Testis (tissue), 3 donors: Measurements from ENCODE around the gene RABEPK. TPM values are rescaled to one million over a fixed set of nuclear protein-coding genes. Genes with fewer than 3 reads are reported as not detected.

Experiments
- DNase-seq: peaks from one replicate; pipeline ENCODE4 v3.0.0-alpha.2; 2019
- H3K27ac ChIP-seq, 2 donors: fragments of 200-600 bp; sonication (generic); one replicate each; pipeline ENCODE4 v1.5.1; 2019
- H3K27me3 ChIP-seq: fragments of 200-600 bp; sonication (generic); one replicate; pipeline ENCODE4 v1.5.1; 2019
- H3K36me3 ChIP-seq: fragments of 200-600 bp; sonication (generic); one replicate; pipeline ENCODE4 v1.5.1; 2017; ENCODE audit warnings: low read depth; ENCODE audit errors: missing control alignments
- H3K4me1 ChIP-seq: fragments of 200-600 bp; sonication (generic); one replicate; pipeline ENCODE4 v1.5.1; 2019
- H3K4me3 ChIP-seq, 2 donors: fragments of 200-600 bp; sonication (generic); one replicate each; pipeline ENCODE4 v1.5.1; 2017 to 2019
- H3K9me3 ChIP-seq: fragments of 200-600 bp; sonication (generic); one replicate; pipeline ENCODE4 v1.5.1; 2017
- POLR2A ChIP-seq: fragments of 450-650 bp; IDR thresholded peaks from one replicate; pipeline ENCODE4 v1.6.1; 2017; ENCODE audit warnings: antibody characterized with exemption, mild to moderate bottlenecking, moderate library complexity
- WGBS, 2 donors: methylation state at CpG; one replicate each; pipeline ENCODE4 v1.1.5; 2018; 5-methylcytosine and 5-hydroxymethylcytosine counted together
- intact Hi-C: fragments of 100-400 bp; cut with DNase I; formaldehyde crosslinking; loops from one replicate; pipeline ENCODE4 v1.15.1; 2023; ENCODE audit warnings: low total_unique reads
- polyA plus RNA-seq: library from polyadenylated mRNA; stranded (reverse); fragments of 350-450 nt; fragmentation: Illumina TruSeq; extraction: RNeasy Lipid Tissue Mini Kit (QIAGEN cat#74804); gene quantifications from one replicate; pipeline ENCODE4 v1.2.3, GENCODE V29; 2014; ENCODE audit warnings: low read depth, low replicate concordance; ENCODE audit not compliant: insufficient read depth
- total RNA-seq, 2 donors: library from RNA; depleted of rRNA; stranded (reverse); fragments of >200 nt; gene quantifications; one replicate each; pipeline ENCODE4 v1.2.3, GENCODE V29; 2016
- TF ChIP-seq, protein P1 (sequence below), 3 experiments: fragments of 450-650 bp in 2 of 3; fragments of 200-600 bp in 1 of 3; sonication (generic) in 1 of 3; IDR thresholded peaks; one replicate each; pipeline ENCODE4 v1.5.1; 2016 to 2019; ENCODE audit warnings: antibody characterized with exemption in 3 of 3, mild to moderate bottlenecking in 2 of 3, moderate library complexity in 1 of 3

The RABEPK gene
- total and polyA plus RNA-seq, 3 donors from 2014 or later: 18.5 to 30.1 (median 20.2) TPM

DNA sequence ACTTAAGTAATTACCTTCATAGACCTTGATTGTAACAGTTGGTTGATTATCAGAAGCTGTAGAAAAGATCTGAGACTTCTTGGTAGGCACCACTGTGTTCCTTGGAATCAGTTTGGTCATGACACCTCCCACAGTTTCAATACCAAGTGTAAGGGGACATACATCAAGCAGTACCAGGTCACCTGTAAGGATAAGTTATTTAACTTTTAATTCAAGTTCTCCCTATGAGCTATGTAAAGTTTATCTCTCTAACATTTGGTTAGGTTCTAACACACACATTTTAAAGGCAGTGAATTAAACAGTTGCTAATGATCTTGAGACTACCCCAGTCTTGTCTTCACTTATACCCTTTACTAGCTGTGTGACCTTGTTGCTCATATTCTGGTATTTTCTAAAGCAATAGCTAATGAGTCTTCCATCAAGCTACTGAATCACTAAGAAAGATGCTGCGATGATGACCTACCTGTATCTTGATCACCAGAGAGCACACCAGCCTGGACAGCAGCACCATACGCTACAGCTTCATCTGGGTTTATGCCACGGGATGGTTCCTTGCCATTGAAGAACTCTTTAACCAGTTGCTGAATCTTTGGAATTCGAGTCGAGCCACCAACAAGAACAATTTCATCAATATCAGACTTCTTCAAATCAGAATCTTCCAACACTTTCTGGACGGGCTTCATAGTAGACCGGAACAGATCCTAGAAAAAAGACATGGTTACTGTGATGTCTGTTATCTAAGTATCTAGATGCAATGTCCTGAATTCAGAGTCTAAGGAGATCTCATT is 38.0 kb downstream of the RABEPK start:
- H3K9me3 ChIP-seq: no peaks in the 10 kb centered on the region
- H3K36me3 ChIP-seq: peaks cover 4% of the 10 kb centered on the region
- DNase-seq: no peak
- TF ChIP-seq POLR2A: no peak
- TF ChIP-seq, protein P1, sequence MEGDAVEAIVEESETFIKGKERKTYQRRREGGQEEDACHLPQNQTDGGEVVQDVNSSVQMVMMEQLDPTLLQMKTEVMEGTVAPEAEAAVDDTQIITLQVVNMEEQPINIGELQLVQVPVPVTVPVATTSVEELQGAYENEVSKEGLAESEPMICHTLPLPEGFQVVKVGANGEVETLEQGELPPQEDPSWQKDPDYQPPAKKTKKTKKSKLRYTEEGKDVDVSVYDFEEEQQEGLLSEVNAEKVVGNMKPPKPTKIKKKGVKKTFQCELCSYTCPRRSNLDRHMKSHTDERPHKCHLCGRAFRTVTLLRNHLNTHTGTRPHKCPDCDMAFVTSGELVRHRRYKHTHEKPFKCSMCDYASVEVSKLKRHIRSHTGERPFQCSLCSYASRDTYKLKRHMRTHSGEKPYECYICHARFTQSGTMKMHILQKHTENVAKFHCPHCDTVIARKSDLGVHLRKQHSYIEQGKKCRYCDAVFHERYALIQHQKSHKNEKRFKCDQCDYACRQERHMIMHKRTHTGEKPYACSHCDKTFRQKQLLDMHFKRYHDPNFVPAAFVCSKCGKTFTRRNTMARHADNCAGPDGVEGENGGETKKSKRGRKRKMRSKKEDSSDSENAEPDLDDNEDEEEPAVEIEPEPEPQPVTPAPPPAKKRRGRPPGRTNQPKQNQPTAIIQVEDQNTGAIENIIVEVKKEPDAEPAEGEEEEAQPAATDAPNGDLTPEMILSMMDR (IDR thresholded peaks at IDR 0.05): no peak
- no peak overlapping the region for H3K4me3 ChIP-seq
- H3K27me3 ChIP-seq: no peaks in the 10 kb centered on the region
- no peak overlapping the region for H3K27ac ChIP-seq
- H3K4me1 ChIP-seq: peaks cover 34% of the 10 kb centered on the region
- 85 to 93% methylated on average over 7 of the region's 7 CpGs for WGBS, 2 donors
- intact Hi-C loops: no loop called here

DNA sequence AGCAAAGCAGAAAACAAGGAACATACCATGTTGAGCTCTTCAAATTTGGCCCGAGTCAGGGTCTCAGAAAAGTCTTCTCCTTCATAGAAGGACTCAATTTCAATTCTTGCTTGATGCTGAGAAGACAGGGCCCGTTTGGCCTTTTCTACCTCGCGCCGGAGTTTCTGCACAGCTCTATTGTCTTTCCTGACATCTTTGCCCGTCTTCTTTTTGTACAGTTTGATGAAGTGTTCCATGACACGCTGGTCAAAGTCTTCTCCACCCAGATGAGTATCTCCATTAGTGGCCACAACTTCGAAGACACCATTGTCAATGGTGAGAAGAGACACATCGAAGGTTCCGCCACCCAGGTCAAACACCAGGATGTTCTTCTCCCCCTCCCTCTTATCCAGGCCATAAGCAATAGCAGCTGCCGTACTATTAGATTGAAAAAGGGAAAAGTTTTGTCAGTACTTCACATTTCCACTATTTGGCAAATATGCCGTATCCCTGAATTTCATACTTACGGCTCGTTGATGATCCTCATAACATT is 38.6 kb downstream of the RABEPK start:
- Histone ChIP-seq H3K27me3 (no peaks in the 10 kb centered on the region), H3K27ac (no peak overlapping the region), H3K36me3 (peaks cover 4% of the 10 kb centered on the region), H3K4me1 (peaks cover 34% of the 10 kb centered on the region), H3K9me3 (no peaks in the 10 kb centered on the region), H3K4me3 (no peak overlapping the region)
- DNase-seq: no peak
- 89 to 91% methylated on average over 14 of the region's 14 CpGs for WGBS, 2 donors
- no peak for TF ChIP-seq POLR2A
- TF ChIP-seq, protein P1 (IDR thresholded peaks at IDR 0.05): no peak
- intact Hi-C loops: no loop called here

DNA sequence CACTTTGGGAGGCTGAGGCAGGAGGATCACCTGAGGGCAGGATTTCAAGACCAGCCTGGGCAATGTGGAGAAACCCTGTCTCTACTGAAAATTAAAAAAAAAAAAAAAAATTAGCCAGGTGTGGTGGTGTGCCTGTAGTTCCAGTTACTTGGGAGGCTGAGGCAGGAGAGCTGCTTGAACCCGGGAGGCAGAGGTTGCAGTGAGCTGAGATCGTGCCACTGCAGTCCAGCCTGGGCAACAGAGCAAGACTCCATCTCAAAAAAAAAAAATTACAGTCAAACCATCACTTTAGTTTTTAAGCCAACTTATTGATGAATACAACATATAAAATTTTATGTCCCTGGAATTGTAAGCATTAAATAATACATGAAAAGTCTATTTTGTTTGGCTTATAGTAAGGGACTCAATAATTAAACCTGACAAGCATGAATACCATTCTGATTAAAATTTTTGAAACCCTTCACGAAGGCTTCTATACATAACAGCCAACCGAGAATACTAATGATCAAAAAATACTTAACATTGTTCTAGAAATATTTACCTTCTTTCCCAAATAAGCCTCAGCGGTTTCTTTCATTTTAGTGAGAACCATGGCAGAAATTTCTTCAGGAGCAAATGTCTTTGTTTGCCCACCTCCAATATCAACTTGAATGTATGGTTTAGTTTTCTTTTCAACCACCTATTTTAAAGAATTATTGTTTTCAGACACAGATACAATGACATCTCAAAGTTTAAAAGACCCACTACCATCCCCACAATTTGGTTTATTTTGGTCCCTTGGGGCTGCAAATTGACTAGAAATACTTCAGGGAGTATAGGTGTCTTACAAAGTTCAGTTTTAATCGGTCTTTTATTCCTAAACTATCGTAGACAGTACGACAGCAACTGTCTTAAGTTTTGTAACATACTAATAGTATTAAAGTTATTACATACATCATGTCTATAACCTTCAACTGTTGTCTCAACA is 39.6 kb downstream of the RABEPK start:
- H3K36me3 ChIP-seq: peaks cover 4% of the 10 kb centered on the region
- H3K27me3 ChIP-seq: no peaks in the 10 kb centered on the region
- H3K4me1 ChIP-seq: peaks cover 34% of the 10 kb centered on the region
- H3K27ac ChIP-seq: peak overlapping the region; percentile 60 to 87
- intact Hi-C loops: loop anchor here (10.0 kb wide), 1 partner anchor 375 kb away; the partner anchor contains the start of genes ARPC5L and RPL35
- no peaks in the 10 kb centered on the region for H3K9me3 ChIP-seq
- 28 to 29% methylated on average over 8 of the region's 8 CpGs for WGBS, 2 donors
- no peak for DNase-seq
- peak overlapping the region; percentile 80 to 82 for H3K4me3 ChIP-seq
- TF ChIP-seq POLR2A: no peak
- TF ChIP-seq, protein P1 (IDR thresholded peaks at IDR 0.05): no peak

DNA sequence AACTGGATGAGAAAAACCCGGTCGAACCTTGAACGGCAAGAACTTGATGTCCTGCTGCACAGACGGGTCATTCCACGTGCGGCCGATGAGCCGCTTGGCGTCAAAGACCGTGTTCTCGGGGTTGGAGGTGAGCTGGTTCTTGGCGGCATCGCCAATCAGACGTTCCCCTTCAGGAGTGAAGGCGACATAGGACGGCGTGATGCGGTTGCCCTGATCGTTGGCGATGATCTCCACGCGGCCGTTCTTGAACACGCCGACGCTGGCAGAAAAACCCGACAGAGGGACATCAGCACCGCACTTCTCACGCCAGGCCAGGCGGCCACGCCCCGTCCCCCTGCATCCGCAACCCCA is 40.3 kb downstream of the RABEPK start:
- 0 to 1% methylated on average over 20 to 33 of the region's 33 CpGs for WGBS, 2 donors
- peaks cover 34% of the 10 kb centered on the region for H3K4me1 ChIP-seq
- peak overlapping the region; percentile 80 to 82 for H3K4me3 ChIP-seq
- intact Hi-C loops: loop anchor here (10.0 kb wide), 1 partner anchor 376 kb away; the partner anchor contains the start of genes ARPC5L and RPL35
- H3K27me3 ChIP-seq: no peaks in the 10 kb centered on the region
- TF ChIP-seq, protein P1 (IDR thresholded peaks at IDR 0.05): no peak
- TF ChIP-seq POLR2A: no peak
- H3K27ac ChIP-seq: peak overlapping the region; percentile 60 to 87
- H3K9me3 ChIP-seq: no peaks in the 10 kb centered on the region
- peaks cover 3% of the 10 kb centered on the region for H3K36me3 ChIP-seq
- DNase-seq: peak; percentile 46
